ENCODE results near the gene NAAA.

- TF ChIP-seq, protein P1, sequence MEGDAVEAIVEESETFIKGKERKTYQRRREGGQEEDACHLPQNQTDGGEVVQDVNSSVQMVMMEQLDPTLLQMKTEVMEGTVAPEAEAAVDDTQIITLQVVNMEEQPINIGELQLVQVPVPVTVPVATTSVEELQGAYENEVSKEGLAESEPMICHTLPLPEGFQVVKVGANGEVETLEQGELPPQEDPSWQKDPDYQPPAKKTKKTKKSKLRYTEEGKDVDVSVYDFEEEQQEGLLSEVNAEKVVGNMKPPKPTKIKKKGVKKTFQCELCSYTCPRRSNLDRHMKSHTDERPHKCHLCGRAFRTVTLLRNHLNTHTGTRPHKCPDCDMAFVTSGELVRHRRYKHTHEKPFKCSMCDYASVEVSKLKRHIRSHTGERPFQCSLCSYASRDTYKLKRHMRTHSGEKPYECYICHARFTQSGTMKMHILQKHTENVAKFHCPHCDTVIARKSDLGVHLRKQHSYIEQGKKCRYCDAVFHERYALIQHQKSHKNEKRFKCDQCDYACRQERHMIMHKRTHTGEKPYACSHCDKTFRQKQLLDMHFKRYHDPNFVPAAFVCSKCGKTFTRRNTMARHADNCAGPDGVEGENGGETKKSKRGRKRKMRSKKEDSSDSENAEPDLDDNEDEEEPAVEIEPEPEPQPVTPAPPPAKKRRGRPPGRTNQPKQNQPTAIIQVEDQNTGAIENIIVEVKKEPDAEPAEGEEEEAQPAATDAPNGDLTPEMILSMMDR (IDR thresholded peaks at IDR 0.05) = peak; percentile 89
- no peak for TF ChIP-seq ZFX (IDR thresholded peaks at IDR 0.05; ENCODE audit: borderline replicate concordance)
Observed at GRCh38 chr4:75916091-75916661, 24.6 kb downstream of the NAAA start.
